Ramos (cell line): ENCODE results near the gene HUNK.
"Not testable (repeated sequence)": the region's sequence is repeated elsewhere in the genome, so short reads cannot be mapped to it uniquely, and the experiment has no call there.

Experiments used
- in situ Hi-C: fragments of 300-500 bp; cut with MboI; formaldehyde crosslinking; loops from one replicate; pipeline ENCODE4 v1.14.3; 2022; ENCODE audit warnings: low sequenced_read_pairs; ENCODE audit not compliant: unreplicated experiment

HUNK gene

GRCh38 chr21:31946231-31946630 is 73.4 kb downstream of the HUNK start:
- in situ Hi-C loops = no loop called here

- in situ Hi-C loops = not testable (repeated sequence)
Observed at GRCh38 chr21:31946876-31947550, 74.2 kb downstream of the HUNK start.

GRCh38 chr21:31948676-31949075 is 75.9 kb downstream of the HUNK start:
- in situ Hi-C loops = no loop called here

- in situ Hi-C loops = no loop called here
Observed at GRCh38 chr21:31952828-31953227, 80.0 kb downstream of the HUNK start.

GRCh38 chr21:31957631-31958030 is 84.8 kb downstream of the HUNK start:
- in situ Hi-C loops = no loop called here

- in situ Hi-C loops = no loop called here
Observed at GRCh38 chr21:31959881-31960280, 87.1 kb downstream of the HUNK start.

- in situ Hi-C loops = no loop called here
Observed at GRCh38 chr21:31961027-31961426, 88.2 kb downstream of the HUNK start.

GRCh38 chr21:31961704-31962103 is 88.9 kb downstream of the HUNK start:
- in situ Hi-C loops = no loop called here

GRCh38 chr21:31964692-31965091 is 91.9 kb downstream of the HUNK start:
- in situ Hi-C loops = no loop called here

- in situ Hi-C loops = no loop called here
Observed at GRCh38 chr21:31967334-31967733, 94.5 kb downstream of the HUNK start.

- in situ Hi-C loops = no loop called here
Observed at GRCh38 chr21:31972622-31973021, 99.8 kb downstream of the HUNK start.

GRCh38 chr21:31973402-31973944 is 100.7 kb downstream of the HUNK start:
- in situ Hi-C loops = no loop called here

GRCh38 chr21:31974454-31974985 is 101.7 kb downstream of the HUNK start:
- in situ Hi-C loops = no loop called here

GRCh38 chr21:31975491-31975890 is 102.7 kb downstream of the HUNK start:
- in situ Hi-C loops = no loop called here

- in situ Hi-C loops = no loop called here
Observed at GRCh38 chr21:31977816-31978215, 105.0 kb downstream of the HUNK start.

GRCh38 chr21:31983120-31983519 is 110.3 kb downstream of the HUNK start:
- in situ Hi-C loops = no loop called here

GRCh38 chr21:31983554-31983953 is 110.7 kb downstream of the HUNK start:
- in situ Hi-C loops = no loop called here

- in situ Hi-C loops = no loop called here
Observed at GRCh38 chr21:31985398-31985797, 112.6 kb downstream of the HUNK start.

- in situ Hi-C loops = no loop called here
Observed at GRCh38 chr21:31986035-31986856, 113.4 kb downstream of the HUNK start.

- in situ Hi-C loops = no loop called here
Observed at GRCh38 chr21:31987696-31988095, 114.9 kb downstream of the HUNK start.
